HepG2 (cell line): ENCODE data around the gene MAFB. TPM values are rescaled to one million over a fixed set of nuclear protein-coding genes. Genes with fewer than 3 reads are reported as not detected.
A peak's percentile ranks its signal among the peaks of the same experiment; 100 is the strongest.

Source experiments
- ATAD3A ChIP-seq: sonication (generic); formaldehyde crosslinking; IDR thresholded peaks from 2 replicates; pipeline ENCODE4 v1.4.0; 2020; ENCODE audit warnings: missing genetic modification reagents
- CEBPB ChIP-seq: IDR thresholded peaks from 2 replicates; pipeline ENCODE4 v1.6.1; 2011; ENCODE audit warnings: low read depth, low read length, improper control_type of control experiment, borderline replicate concordance
- E2F1 ChIP-seq: sonication (generic); formaldehyde crosslinking; IDR thresholded peaks from 2 replicates; pipeline ENCODE4 v1.5.0; 2020; ENCODE audit warnings: missing genetic modification reagents
- HIC2 ChIP-seq: sonication (generic); formaldehyde crosslinking; IDR thresholded peaks from 2 replicates; pipeline ENCODE4 v1.9.0; 2022; ENCODE audit warnings: low read depth, missing genetic modification reagents
- MLLT10 ChIP-seq: sonication (generic); formaldehyde crosslinking; IDR thresholded peaks from 2 replicates; pipeline ENCODE4 v1.4.0; 2020; ENCODE audit warnings: missing genetic modification reagents
- NONO ChIP-seq, 2 experiments: fragments of 450-650 bp in 1 of 2; sonication (generic) in 1 of 2; formaldehyde crosslinking in 1 of 2; IDR thresholded peaks in 1 of 2; conservative IDR thresholded peaks in 1 of 2; 2 replicates each; pipeline versions ENCODE4 v1.6.1 to v1.8.0; 2017 to 2022; ENCODE audit warnings: mild to moderate bottlenecking in 1 of 2, missing genetic modification reagents in 1 of 2, moderate library complexity in 1 of 2
- REXO4 ChIP-seq: sonication (generic); formaldehyde crosslinking; IDR thresholded peaks from 2 replicates; pipeline ENCODE4 v1.8.0; 2022; ENCODE audit warnings: missing genetic modification reagents, mild to moderate bottlenecking, borderline replicate concordance
- SMARCE1 ChIP-seq: fragments of 450-650 bp; IDR thresholded peaks from 2 replicates; pipeline ENCODE4 v1.6.1; 2017; ENCODE audit warnings: borderline replicate concordance
- SNAPC5 ChIP-seq: sonication (generic); formaldehyde crosslinking; IDR thresholded peaks from 2 replicates; pipeline ENCODE4 v1.8.1; 2023; ENCODE audit warnings: mild to moderate bottlenecking, missing genetic modification reagents, borderline replicate concordance
- SOX13 ChIP-seq, 3 experiments: fragments of 450-650 bp in 1 of 3; sonication (generic) in 1 of 3; formaldehyde crosslinking in 1 of 3; IDR thresholded peaks in 2 of 3; conservative IDR thresholded peaks in 1 of 3; 2 replicates each; pipeline versions ENCODE4 v1.5.0 to v1.6.1; 2016 to 2020; ENCODE audit warnings: antibody characterized with exemption in 1 of 3, mild to moderate bottlenecking in 1 of 3, missing compliant biosample characterization in 1 of 3, missing genetic modification reagents in 1 of 3, moderate library complexity in 1 of 3
- SRSF9 ChIP-seq: fragments of 200-400 bp; formaldehyde crosslinking; IDR thresholded peaks from 2 replicates; pipeline ENCODE4 v1.6.1; 2018; ENCODE audit warnings: borderline replicate concordance, mild to moderate bottlenecking, low read depth, low read length; ENCODE audit not compliant: insufficient read depth, poor library complexity, severe bottlenecking
- STAG1 ChIP-seq: sonication (generic); formaldehyde crosslinking; IDR thresholded peaks from 2 replicates; pipeline ENCODE4 v1.4.0; 2020; ENCODE audit warnings: missing genetic modification reagents
- TOPORS ChIP-seq: sonication (generic); formaldehyde crosslinking; IDR thresholded peaks from 2 replicates; pipeline ENCODE4 v1.8.0; 2023; ENCODE audit warnings: mild to moderate bottlenecking, missing genetic modification reagents
- ZMAT5 ChIP-seq: sonication (generic); formaldehyde crosslinking; IDR thresholded peaks from 2 replicates; pipeline ENCODE4 v1.5.0; 2020; ENCODE audit warnings: mild to moderate bottlenecking, low read depth, missing genetic modification reagents, borderline replicate concordance
- ZNF224 ChIP-seq: sonication (generic); formaldehyde crosslinking; IDR thresholded peaks from 2 replicates; pipeline ENCODE4 v1.5.0; 2020; ENCODE audit warnings: mild to moderate bottlenecking, missing genetic modification reagents
- ZNF564 ChIP-seq: sonication (generic); formaldehyde crosslinking; IDR thresholded peaks from 2 replicates; pipeline ENCODE4 v1.8.1; 2023; ENCODE audit warnings: mild to moderate bottlenecking, missing genetic modification reagents
- ZNF567 ChIP-seq: sonication (generic); formaldehyde crosslinking; IDR thresholded peaks from 2 replicates; pipeline ENCODE4 v1.8.1; 2023; ENCODE audit warnings: mild to moderate bottlenecking, missing genetic modification reagents, borderline replicate concordance
- ZNF891 ChIP-seq: sonication (generic); formaldehyde crosslinking; IDR thresholded peaks from 2 replicates; pipeline ENCODE4 v1.5.0; 2020; ENCODE audit warnings: mild to moderate bottlenecking, missing genetic modification reagents
- ZSCAN31 ChIP-seq: sonication (generic); formaldehyde crosslinking; IDR thresholded peaks from 2 replicates; pipeline ENCODE4 v1.5.0; 2020; ENCODE audit warnings: low read depth, mild to moderate bottlenecking, missing genetic modification reagents
- polyA plus RNA-seq, 8 experiments: library from polyadenylated mRNA; depleted of rRNA in 3 of 8; stranded (reverse) in 7 of 8; unstranded in 1 of 8; fragments of >200 nt; fragmentation: Illumina TruSeq in 4 of 8; extraction: Trizol in 4 of 8; gene quantifications; 2 replicates each; pipeline versions ENCODE4 v1.2.1 to v1.2.3, GENCODE V29; 2011 to 2016; ENCODE audit warnings: low read depth in 4 of 8, missing spikeins in 1 of 8, mixed read lengths in 1 of 8; ENCODE audit not compliant: insufficient read depth in 1 of 8
- total RNA-seq, 5 experiments: library from RNA; depleted of rRNA; stranded (reverse); fragments of >200 nt; fragmentation: Illumina TruSeq; extraction: Trizol; gene quantifications; 2 replicates each; pipeline ENCODE4 v1.2.3, GENCODE V29; 2016; ENCODE audit warnings: low read depth in 1 of 5
- TF ChIP-seq, protein P1 (sequence below): IDR thresholded peaks from 2 replicates; pipeline ENCODE4 v1.6.1; 2016
- TF ChIP-seq, protein P2 (sequence below): sonication (generic); formaldehyde crosslinking; IDR thresholded peaks from 2 replicates; pipeline ENCODE4 v1.5.0; 2020; ENCODE audit warnings: mild to moderate bottlenecking, missing genetic modification reagents

MAFB gene
- total and polyA plus RNA-seq, 2 of the 13 experiments (the other 11 are each of a cell fraction or from before 2014, with no cell fraction given): 0.08 to 0.11 TPM

GRCh38 chr20:40689100-40689942 lies at the start of gene MAFB (continued):
- TF ChIP-seq STAG1 (CRISPR knock-in tag): no peak
- peak; percentile 59 for TF ChIP-seq ZNF891 (CRISPR knock-in tag)
- TF ChIP-seq NONO (IDR thresholded peaks at IDR 0.05): no peak
- no peak for TF ChIP-seq NONO (CRISPR knock-in tag; conservative IDR thresholded peaks at IDR 0.05)
- TF ChIP-seq ATAD3A (CRISPR knock-in tag): no peak
- TF ChIP-seq MLLT10 (CRISPR knock-in tag): no peak
- no peak for TF ChIP-seq ZNF224 (CRISPR knock-in tag)
- TF ChIP-seq, protein P1, sequence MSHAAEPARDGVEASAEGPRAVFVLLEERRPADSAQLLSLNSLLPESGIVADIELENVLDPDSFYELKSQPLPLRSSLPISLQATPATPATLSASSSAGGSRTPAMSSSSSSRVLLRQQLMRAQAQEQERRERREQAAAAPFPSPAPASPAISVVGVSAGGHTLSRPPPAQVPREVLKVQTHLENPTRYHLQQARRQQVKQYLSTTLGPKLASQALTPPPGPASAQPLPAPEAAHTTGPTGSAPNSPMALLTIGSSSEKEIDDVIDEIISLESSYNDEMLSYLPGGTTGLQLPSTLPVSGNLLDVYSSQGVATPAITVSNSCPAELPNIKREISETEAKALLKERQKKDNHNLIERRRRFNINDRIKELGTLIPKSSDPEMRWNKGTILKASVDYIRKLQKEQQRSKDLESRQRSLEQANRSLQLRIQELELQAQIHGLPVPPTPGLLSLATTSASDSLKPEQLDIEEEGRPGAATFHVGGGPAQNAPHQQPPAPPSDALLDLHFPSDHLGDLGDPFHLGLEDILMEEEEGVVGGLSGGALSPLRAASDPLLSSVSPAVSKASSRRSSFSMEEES: no peak
- TF ChIP-seq SRSF9: no peak
- TF ChIP-seq SNAPC5 (CRISPR knock-in tag): no peak
- TF ChIP-seq, protein P2, sequence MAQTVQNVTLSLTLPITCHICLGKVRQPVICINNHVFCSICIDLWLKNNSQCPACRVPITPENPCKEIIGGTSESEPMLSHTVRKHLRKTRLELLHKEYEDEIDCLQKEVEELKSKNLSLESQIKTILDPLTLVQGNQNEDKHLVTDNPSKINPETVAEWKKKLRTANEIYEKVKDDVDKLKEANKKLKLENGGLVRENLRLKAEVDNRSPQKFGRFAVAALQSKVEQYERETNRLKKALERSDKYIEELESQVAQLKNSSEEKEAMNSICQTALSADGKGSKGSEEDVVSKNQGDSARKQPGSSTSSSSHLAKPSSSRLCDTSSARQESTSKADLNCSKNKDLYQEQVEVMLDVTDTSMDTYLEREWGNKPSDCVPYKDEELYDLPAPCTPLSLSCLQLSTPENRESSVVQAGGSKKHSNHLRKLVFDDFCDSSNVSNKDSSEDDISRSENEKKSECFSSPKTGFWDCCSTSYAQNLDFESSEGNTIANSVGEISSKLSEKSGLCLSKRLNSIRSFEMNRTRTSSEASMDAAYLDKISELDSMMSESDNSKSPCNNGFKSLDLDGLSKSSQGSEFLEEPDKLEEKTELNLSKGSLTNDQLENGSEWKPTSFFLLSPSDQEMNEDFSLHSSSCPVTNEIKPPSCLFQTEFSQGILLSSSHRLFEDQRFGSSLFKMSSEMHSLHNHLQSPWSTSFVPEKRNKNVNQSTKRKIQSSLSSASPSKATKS (CRISPR knock-in tag): no peak
- no peak for TF ChIP-seq REXO4 (CRISPR knock-in tag)
- no peak for TF ChIP-seq ZNF564
- TF ChIP-seq SMARCE1: no peak
- TF ChIP-seq HIC2 (CRISPR knock-in tag): no peak
- TF ChIP-seq ZNF567 (CRISPR knock-in tag): no peak
- no peak for TF ChIP-seq SOX13 (IDR thresholded peaks at IDR 0.05)
- TF ChIP-seq SOX13 (CRISPR knock-in tag; conservative IDR thresholded peaks at IDR 0.05 in 1 of 2, IDR thresholded peaks at IDR 0.05 in 1 of 2): 0 out of 4 replicates have a peak, but pooled peaks of 1 of the 2 experiments have one; percentile 7
- TF ChIP-seq ZMAT5 (CRISPR knock-in tag): no peak
- TF ChIP-seq ZSCAN31 (CRISPR knock-in tag): no peak; the same call in 1 of the 2 replicates
- TF ChIP-seq E2F1 (CRISPR knock-in tag): no peak
- no peak for TF ChIP-seq CEBPB
- no peak; the same call in 1 of the 2 replicates for TF ChIP-seq TOPORS (CRISPR knock-in tag)
